DMS79 treated with DMSO at 0.1 percent for 48 hours (cell line): ENCODE results near the gene RIOK2.
"Not testable (repeated sequence)": the region's sequence is repeated elsewhere in the genome, so short reads cannot be mapped to it uniquely, and the experiment has no call there.

Experiments used
- DNase-seq: peaks from one replicate; lab custom pipeline; 2025; lab: John Stamatoyannopoulos, UW

Gene RIOK2

DNA sequence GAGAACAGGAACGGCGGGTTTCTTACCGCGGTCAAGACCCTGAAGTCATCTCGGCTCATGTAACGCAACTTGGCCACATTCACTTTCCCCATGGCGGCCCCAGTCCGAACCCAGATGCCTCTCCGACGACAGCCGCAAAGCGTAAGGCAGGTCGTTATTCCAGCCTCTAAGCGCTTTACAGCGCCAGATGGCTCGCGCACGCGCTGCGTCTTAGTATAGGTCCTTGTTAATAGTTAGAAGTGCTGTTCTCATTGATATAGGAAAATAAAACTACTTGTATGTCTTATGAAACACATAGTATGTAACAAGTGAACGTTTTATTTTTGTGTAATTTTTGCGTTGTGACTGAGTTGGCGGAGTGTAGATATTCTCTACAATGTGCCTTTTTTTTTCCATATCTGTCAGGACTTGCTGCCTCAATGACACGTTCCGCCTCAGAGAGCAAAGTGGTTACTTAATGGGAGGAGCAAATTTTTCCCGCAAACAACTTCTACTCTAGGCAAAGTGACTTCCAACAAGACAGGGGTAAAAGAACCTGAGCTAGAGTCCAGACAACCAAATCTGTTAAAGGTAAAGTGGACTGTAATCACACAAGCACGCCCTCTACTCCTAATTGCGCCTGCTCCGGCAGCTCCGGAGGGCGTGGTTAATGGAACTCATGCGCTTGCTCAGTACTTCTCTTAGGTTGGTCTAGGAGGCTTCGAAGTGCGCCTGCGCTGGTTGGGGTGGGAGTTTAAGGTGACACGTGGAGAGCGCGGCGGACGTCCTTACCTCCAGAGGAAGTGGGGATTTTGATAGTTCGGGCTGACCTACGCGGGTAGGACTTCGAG is at the start of gene RIOK2:
Gene RIOK2, minus strand, starts transcription at position 148 of the 830 bp plus-strand sequence. Its CDS starts 56 bp downstream, at position 92.
- DNase-seq, result peak; percentile 99

DNA sequence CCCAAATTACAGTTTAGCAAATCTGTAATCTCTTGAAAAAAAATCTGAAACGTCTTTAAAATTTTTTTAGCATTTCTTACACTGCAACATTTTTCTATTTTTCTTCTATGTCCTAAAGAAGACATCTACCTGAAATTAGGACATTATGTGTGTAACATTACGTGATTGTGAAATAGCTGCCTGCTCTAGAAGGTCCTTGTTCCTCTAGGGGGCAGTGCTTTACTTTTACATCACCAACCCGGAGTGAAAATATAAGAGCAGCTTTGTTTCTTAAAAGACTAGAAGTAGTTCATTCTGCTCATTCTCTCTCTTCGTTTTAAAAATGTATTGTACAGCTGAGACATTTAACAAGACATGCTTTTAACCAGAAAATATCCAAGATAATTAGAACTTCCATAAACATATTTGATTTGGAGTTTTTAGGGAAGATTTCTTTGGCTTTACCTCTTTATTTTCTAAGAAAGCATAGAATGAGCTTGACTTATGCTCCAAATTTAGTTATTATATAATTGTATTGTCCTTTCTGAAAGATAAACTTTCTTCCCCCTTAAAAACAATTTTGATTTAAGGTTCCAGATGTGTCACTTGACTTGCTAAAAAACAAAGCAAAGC is 48.1 kb upstream of the RIOK2 start:
- DNase-seq, result peak; percentile 53

DNA sequence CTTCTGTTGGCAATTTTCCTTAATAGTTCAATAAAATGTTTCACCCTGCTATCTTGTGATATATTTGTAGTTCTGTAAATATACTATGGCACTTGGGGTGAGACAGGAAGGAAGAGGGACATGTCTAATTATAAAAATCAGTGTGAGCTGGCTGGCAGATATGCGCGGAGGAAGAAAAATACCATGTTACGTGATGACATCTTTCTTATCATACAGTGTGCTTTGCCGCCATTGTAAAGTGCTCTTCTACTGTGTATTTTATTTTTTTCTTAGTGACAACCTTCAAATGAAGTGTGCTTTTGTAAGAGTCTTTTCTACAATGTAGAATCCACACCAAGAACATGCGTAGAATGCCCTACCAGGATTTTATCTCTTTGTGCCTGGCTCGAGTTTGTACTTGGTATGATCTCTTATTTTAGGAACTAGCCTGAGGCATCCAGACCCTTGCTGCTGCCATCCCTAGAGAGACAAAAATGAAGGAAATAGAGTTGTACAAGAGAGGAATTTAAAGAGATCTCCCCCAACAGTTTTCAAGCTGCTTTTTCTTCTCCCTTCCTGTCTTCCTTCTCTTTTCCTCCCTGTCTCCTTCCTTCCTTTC is 46.7 kb upstream of the RIOK2 start:
- no peak for DNase-seq

DNA sequence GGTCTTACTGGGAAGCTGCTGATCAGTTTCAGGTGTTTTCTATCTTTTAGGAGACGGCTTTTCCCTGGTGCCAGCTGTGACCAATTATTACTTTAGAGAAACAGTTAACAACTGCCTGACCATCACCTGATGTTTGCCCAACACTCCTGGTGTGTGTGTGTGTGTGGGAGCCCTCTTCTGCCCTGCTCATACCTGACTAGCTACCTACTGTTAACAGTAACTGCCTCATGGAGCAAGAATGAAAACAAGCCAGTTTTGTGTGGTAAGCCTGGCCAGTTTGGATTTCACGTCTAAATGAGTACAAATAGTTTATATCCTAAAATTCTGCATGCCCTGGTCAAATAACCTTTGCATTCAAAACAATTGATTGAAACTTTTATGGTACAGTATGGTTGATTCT is 46.1 kb upstream of the RIOK2 start:
- no peak for DNase-seq

DNA sequence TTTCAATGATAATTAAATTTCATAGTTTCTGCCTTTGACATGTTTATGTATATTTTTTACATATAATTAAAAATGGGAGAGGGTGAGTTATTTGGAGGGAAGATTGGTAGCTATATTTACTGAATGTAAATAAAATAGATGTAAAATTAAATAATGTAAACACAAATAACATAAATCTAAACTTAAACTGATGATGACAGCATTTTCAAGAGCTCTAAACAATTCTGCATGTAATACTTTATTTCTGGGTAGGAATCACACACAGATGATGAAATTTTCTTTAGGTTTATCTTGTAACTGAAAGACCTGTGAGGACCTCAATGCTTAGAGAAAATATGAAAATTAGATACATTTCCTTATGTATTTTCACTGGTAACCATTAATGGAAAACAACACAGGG is 42.2 kb upstream of the RIOK2 start:
- DNase-seq, result no peak

DNA sequence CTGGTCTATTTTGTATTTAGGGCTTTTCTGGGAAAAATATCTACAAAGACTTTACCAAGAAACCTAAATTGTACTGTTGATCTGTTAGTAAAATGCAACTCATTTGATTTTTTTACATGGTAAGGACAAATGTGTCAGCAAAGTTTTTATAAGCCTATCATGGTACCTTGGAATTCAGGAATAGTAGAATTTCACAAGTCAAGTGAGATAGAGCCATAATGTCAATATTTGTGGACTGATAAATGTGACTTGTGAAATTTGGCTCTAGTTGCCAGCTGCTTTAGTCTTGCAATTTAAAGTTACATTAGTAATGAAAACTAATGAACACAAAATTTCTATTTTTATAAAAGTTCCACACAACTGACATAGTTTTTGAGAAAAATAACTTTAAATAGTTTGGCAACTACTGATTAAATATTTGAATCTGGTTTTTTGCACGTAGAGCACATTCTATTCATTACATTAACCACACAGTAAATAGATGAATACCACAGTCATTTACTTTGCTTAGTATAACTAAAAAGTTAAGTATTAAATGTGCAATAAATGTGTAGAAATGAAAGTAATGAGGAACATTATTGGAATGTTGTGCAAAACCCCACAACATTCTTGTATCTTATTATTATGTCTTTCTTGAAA is 41.2 kb upstream of the RIOK2 start:
- no peak for DNase-seq

DNA sequence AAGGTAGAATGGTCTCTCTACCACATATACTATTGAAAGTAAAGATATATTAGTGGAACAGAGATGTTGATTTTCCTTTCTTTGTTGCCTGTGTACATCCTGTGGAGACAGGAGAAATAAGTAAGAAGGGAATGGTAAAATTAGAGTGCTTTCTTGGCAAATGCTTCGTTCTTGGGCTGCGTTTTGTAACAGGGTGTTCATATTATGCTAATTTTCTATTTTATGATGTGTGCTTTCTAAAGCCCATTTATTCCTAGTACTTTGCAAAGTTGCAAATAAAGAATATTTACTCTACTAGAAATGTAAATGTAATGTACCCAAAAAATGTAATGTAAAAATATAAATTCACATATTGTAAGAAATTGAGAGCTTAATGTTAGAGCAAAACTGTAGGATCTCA is 40.5 kb upstream of the RIOK2 start:
- no peak for DNase-seq

DNA sequence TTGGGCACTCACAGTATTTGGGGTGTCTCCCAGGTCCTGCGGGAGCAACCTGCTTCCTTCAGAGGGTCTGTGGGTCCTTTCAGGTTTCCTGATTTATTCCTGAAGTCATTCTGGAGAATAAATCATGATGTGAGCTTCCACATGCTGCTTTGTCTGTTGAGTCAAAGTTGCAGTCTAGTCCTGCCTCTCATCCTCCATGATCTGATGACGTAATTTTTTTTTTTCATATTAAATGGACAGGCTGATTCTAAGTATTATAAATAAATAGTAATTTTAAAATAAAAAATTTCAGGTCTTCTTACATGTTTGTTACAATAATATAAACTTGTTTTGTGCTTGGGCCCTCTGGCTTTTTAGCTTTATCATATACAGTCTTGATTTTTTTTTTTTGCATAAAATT is 26.3 kb upstream of the RIOK2 start:
- no peak for DNase-seq

DNA sequence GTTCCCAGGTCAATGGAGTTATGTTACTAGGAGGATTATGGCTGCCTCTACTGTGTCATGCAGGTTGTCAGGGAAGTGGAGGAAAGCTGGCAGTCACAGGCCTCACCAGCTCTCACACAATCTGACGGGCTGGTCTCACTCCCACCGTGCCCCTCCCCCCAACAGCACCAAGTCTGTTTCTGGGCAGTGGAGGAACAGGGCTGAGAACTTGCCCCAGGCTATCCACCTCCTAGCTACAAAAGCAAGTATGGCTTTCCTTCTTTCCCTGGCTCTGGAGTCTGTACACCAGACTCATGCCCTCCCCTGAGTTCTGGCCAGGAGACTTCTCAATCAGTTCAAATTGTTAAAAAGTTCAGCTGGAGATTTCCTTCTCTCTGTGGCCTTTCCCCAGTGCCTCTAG is 25.7 kb upstream of the RIOK2 start:
- no peak for DNase-seq

DNA sequence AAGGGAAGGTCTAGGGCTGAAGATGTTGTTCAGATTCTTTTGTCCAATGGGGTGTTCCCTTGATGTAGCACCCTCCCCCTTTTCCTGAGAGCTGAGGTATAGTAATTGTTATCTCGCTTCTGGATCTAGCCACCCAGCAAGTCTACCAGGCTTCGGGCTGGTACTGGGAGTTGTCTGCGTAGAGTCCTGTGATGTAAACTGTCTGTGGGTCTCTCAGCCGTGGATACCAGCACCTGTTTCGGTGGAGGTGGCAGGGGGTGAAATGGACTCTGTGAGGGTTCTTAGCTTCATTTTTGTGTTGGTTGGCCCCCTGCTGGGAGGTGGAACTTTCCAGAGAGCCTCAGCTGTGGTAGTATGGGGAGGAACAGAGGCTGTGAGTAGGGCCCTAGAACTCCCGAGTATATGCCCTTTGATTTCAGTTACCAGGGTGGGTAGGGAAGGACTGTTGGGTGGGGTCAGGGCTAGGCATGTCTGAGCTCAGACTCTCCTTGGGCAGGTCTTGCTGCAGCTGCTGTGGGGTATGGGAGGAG is 25.2 kb upstream of the RIOK2 start:
- DNase-seq, result no peak

DNA sequence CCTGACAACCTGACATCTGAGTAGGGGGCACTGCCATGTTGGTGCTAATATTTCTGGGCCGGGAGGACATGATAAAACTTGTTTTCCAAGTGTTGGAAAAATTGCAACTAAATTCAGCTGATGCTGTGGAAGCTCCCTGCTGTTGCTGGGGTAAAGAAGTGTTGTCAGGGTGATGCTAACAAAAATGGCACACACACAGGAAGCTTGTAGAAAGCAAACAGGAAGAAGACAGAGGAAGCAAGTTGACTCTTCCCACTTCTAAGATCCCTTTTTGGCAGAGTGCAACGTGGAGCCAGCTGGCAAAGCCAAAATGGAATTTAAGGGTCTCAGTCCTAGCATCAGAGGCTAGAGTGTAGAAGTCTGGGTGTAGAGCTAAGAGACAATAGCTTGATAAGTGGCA is 11.3 kb upstream of the RIOK2 start:
- DNase-seq, result no peak

DNA sequence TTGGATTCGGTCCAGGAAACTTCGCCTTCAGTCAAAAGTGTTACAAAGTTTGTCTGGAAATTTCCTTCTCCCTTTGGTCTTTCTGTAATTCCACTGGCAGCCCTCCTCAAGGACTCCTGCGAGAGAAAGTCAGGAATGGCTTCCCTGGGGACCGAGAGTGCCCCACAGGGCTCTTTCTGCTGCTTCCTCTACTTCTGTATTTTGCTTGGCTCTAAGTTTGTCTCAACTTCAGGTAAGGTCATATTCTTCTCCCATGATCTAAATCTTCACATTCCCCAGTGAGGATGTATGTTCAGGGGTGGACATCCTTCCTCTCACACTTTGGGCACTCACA is 10.3 kb upstream of the RIOK2 start:
- DNase-seq, result no peak

DNA sequence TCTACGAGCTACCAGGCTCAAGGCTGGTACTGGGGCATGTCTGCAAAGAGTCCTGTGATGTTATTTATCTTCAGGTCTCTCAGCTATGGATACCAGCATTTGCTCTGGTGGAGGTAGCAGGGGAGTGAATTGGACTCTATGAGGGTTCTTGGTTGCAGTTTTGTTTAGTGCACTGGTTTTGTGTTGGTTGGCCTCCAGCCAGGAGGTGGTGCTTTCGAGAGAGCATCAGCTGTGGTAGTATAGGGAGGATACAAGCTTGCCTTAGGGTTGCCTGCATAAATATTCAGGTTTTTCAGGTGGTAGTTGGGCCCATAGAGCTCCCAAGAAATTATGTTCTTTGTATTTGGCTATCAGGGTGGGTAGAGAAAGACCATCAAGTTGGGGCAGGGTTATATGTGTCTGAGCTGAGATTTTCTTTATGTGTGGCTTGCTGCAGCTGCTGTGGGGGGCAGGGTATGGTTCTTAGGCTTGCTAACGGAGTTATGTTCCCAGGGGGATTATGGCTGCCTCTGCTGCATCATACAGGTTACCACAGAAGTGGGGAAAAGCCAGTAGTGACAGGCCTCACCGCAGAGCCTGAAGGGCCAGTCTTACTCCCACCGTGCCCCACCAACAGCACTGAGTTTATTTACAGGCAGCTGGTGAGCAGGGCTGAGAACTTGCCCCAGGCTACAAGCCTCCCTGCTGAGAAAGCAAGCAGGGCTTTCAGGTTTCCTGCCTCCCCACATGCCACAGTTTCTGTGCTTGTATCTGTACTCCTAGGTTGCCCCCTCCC is 9.7 kb upstream of the RIOK2 start:
- no peak for DNase-seq

DNA sequence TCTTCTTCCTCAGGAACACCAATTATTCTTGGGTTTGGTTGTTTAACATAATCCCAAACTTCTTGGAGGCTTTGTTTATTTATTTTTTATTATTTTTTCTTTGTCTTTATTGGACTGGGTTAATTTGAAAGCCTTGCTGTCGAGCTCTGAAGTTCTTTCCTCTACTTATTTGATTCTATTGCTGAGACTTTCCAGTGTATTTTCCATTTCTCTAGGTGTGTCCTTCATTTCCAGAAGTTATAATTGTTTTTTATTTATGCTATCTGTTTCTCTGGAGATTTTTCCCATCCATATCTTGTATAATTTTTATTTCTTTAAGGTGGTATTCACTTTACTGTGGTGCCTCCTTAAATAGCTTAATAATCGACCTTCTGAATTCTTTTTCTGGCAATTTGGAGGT is 8.8 kb upstream of the RIOK2 start:
- DNase-seq, result no peak

DNA sequence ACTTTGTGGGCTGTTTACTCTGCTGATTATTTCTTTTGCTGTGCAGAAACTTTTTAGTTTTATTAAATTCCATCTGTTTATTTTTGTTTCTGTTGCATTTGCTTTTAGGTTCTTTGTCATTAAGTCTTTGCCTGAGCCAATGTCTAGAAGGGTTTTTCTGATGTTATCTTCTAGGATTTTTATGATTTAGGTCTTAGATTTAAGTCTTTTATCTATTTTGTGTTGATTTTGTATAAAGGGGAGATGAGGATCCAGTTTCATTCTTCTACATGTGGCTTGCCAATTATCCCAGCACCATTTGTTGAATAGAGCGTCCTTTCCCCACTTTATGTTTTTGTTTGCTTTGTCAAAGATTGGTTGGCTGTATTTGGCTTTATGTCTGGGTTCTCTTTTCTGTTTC is 6.5 kb upstream of the RIOK2 start:
- DNase-seq, result not testable (repeated sequence)

DNA sequence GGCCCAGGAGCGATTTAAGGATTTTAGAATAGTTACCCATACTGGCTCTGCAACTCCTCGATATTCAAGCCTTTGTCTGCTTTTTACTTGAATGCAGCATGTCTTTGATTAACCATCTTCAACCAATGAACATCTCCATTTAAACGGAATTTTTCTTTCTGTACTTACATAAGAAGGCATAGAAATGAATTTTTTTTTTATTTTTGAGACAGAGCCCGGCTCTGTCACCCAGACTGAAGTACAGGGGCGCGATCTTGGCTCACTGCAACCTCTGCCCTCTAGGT is 825 bp upstream of the RIOK2 start:
- no peak for DNase-seq

DNA sequence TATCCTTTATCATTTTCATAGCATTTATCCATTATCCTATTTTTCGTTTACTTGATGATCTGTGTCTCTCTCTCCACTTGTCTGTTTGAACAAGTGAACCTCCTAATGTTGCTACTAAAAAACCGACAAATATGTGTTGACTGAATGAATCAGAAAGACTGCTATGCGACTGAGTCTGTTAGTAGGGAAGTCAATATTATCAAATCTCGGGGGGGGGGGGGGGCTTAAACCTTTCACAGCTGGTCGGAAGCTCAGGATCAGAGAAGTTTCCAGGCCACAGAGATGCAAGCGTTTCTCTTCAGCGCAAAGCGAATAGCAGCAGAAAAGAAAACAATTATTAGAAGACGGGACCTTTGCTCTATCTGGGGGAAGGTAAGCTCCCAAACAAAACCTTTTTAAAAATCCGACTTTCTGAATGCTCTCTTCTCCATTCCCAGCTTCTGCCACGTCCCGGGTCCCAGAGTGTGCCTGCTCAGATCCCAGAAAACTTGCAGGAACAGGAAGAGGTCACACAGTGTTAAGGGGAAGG is 412 bp downstream of the RIOK2 start:
- DNase-seq, result no peak

DNA sequence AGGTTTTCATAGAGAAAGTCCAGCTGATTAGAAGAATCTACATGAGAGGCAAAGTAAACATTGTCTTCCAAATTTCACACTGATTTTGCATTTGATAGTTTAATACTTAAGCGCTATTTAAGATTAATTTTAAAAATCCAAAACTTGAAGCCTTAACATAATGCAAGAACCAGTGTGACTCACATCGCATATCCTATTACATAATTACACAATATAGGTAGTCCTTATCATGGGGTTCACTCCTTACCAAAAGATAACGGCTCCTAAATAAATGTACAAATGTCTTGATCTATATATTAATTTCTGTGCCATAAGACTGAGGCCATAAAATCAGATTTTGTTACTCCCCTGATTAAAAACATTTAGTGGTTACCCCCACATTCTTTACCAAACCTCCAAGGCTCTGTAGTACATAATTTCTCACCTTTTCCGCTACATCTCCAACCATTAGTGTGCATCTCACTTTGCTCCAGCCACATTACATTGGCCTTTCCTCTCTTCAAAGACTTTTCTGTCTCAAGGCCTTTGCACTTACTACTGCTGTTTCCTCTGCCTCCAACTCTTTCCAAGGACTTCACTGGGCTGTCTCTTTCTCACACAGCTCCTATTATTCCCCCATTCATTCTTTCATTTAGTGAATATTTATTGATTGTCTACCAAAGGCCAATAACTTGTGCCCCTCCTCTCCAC is 1.0 kb downstream of the RIOK2 start:
- no peak for DNase-seq

DNA sequence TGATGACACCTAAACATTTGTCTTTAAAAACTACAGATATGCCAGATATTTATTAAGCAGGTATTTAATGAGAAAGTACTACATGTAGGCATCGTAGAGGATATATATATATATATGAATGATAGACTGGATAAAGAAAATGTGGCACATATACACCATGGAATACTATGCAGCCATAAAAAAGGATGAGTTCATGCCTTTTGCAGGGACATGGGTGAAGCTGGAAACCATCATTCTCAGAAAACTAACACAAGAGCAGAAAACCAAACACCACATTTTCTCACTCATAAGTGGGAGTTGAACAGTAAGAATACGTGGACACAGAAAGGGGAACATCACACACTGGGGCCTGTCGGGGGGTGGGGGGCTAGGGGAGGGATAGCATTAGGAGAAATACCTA is 3.6 kb downstream of the RIOK2 start:
- DNase-seq, result not testable (repeated sequence)

DNA sequence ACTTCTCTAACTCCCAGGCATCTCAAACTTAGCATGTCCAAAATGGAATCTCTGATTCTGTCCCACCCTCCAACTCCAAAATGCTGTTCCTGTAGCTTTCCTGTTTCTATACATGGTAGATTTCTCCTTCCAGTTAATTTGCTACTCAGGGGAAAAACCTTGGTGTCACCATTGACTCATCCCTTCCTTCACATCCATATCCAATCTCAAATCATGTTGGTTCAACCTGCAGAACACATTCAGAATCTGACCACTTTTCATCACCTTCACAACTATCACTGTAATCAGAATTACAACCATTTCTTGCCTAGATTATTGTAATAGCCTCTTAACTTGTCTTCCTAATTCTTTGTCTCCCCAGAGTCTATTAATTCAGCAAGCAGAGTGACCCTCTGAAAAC is 10.8 kb downstream of the RIOK2 start:
- no peak for DNase-seq

DNA sequence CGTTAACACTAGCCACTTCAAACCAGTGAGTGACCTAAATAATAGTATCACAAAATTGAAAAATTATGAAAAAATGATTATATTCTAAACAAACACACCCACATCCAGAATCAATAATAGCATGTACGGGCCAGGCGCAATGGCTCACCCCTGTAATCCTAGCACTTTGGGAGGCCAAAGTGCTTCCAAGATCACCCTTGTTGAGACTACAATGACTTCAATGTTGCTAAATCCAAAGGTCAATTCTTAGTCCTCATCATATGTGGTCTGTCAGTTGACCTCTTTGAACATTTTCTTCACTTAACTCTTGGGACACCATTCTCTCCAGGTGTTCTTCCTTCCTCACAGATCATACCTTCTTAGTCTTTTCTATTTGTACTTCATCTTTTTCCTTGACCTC is 11.3 kb downstream of the RIOK2 start:
- no peak for DNase-seq
